ENCODE measurements around the gene SELENOF.

DNA sequence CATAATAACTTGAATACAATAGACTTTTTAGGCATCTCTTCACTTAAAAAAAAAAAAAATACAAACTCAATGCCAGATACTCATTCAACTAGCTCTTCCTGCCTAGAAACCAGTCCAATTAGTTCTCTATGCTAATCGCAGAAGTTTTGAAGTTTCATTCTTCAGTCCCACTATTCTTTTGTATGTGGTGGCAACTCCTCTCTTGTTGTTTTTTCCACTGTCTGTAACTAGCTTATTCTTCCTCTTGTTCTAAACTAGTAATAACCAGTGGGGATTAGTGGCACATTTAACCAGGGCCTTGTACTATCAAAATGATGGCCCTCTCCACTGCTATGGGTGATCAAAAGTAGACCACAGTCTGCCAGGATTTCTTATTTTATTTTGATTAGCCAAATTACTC is 52.5 kb downstream of the SELENOF start:
- TF ChIP-seq, protein P1, sequence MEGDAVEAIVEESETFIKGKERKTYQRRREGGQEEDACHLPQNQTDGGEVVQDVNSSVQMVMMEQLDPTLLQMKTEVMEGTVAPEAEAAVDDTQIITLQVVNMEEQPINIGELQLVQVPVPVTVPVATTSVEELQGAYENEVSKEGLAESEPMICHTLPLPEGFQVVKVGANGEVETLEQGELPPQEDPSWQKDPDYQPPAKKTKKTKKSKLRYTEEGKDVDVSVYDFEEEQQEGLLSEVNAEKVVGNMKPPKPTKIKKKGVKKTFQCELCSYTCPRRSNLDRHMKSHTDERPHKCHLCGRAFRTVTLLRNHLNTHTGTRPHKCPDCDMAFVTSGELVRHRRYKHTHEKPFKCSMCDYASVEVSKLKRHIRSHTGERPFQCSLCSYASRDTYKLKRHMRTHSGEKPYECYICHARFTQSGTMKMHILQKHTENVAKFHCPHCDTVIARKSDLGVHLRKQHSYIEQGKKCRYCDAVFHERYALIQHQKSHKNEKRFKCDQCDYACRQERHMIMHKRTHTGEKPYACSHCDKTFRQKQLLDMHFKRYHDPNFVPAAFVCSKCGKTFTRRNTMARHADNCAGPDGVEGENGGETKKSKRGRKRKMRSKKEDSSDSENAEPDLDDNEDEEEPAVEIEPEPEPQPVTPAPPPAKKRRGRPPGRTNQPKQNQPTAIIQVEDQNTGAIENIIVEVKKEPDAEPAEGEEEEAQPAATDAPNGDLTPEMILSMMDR (IDR thresholded peaks at IDR 0.05; ENCODE audit: insufficient read depth, low read length) = no peak
- TF ChIP-seq POLR2AphosphoS5 (IDR thresholded peaks at IDR 0.05; ENCODE audit: low read depth) = no peak

All from HL-60 (cell line).